Esophagus muscularis mucosa (tissue), 4 donors: ENCODE results near the gene DNAH9. TPM values are rescaled to one million over a fixed set of nuclear protein-coding genes. Genes with fewer than 3 reads are reported as not detected.

Source experiments
- DNase-seq: peaks from one replicate; pipeline ENCODE4 v3.0.0-alpha.2; 2017; ENCODE audit errors: extremely low spot score
- H3K27ac ChIP-seq, 4 donors: fragments of 200-600 bp; sonication (generic); replicated peaks in 1 of 4; 1 replicate in 3 of 4; 2 replicates in 1 of 4; pipeline ENCODE4 v1.5.1; 2016 to 2019; ENCODE audit warnings: mild to moderate bottlenecking in 1 of 4
- H3K27me3 ChIP-seq, 4 donors: fragments of 200-600 bp; sonication (generic); one replicate each; pipeline versions ENCODE4 v1.5.1 to v1.6.0; 2016 to 2019
- H3K36me3 ChIP-seq, 4 donors: fragments of 200-600 bp; sonication (generic); one replicate each; pipeline ENCODE4 v1.5.1; 2016 to 2019
- H3K4me1 ChIP-seq, 4 donors: fragments of 200-600 bp; sonication (generic); one replicate each; pipeline ENCODE4 v1.5.1; 2016 to 2019
- H3K4me3 ChIP-seq, 4 donors: fragments of 200-600 bp; sonication (generic); 1 replicate in 2 of 4; 2 replicates in 2 of 4; pipeline ENCODE4 v1.5.1; 2016 to 2019; ENCODE audit warnings: mild to moderate bottlenecking in 4 of 4, moderate library complexity in 1 of 4
- H3K9me3 ChIP-seq, 4 donors: fragments of 200-600 bp; sonication (generic); 1 replicate in 3 of 4; 2 replicates in 1 of 4; pipeline ENCODE4 v1.5.1; 2016 to 2019
- EP300 ChIP-seq: sonication (generic); formaldehyde crosslinking; IDR thresholded peaks from one replicate; pipeline ENCODE4 v1.6.1; 2017; ENCODE audit warnings: antibody characterized with exemption
- POLR2A ChIP-seq: fragments of 450-650 bp; IDR thresholded peaks from one replicate; pipeline ENCODE4 v1.6.1; 2017; ENCODE audit warnings: antibody characterized with exemption, moderate library complexity, mild to moderate bottlenecking, low read depth
- POLR2AphosphoS5 ChIP-seq, 2 donors: sonication (generic); formaldehyde crosslinking; IDR thresholded peaks; one replicate each; pipeline ENCODE4 v1.6.1; 2017; ENCODE audit warnings: antibody characterized with exemption in 2 of 2
- WGBS: methylation state at CpG from one replicate; pipeline ENCODE4 v1.1.5; 2018; 5-methylcytosine and 5-hydroxymethylcytosine counted together
- intact Hi-C: fragments of 100-400 bp; cut with DNase I; formaldehyde crosslinking; loops from one replicate; pipeline ENCODE4 v1.15.1; 2023
- total RNA-seq, 4 donors: library from RNA; depleted of rRNA; stranded (reverse); fragments of >200 nt; gene quantifications; one replicate each; pipeline versions ENCODE4 v1.1.0 to v1.2.1, GENCODE V29; 2016
- TF ChIP-seq, protein P1 (sequence below), 3 experiments: fragments of 200-600 bp in 2 of 3; fragments of 450-650 bp in 1 of 3; sonication (generic) in 2 of 3; IDR thresholded peaks; one replicate each; pipeline ENCODE4 v1.5.1; 2017 to 2019; ENCODE audit warnings: antibody characterized with exemption in 3 of 3, mild to moderate bottlenecking in 2 of 3, moderate library complexity in 1 of 3

Gene DNAH9
- total RNA-seq, 4 donors from 2014 or later, result under 0.01 to 0.92 TPM; not detected in 2

DNA sequence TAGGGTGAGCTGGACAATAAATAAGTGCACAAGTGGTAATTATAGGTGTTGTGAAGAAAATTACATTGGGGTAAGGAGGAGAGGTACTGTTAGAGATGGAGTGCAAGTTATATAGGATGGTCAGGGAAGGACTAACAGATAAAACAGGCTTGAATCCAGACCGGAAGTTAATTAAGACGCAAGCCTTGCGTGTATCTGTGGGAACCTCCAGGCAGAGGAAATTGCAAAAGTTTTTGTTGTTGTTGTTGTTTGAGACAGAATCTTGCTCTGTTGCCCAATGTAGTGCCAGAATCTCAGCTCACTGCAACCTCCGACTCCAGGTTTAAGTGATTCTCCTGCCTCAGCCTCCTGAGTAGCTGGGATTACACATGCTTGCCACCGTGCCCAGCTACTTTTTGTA, 401.4 kb downstream of the DNAH9 start:
- WGBS, result 89% methylated on average over 5 of the region's 5 CpGs
- no peak for TF ChIP-seq POLR2AphosphoS5 (IDR thresholded peaks at IDR 0.05)
- TF ChIP-seq, protein P1, sequence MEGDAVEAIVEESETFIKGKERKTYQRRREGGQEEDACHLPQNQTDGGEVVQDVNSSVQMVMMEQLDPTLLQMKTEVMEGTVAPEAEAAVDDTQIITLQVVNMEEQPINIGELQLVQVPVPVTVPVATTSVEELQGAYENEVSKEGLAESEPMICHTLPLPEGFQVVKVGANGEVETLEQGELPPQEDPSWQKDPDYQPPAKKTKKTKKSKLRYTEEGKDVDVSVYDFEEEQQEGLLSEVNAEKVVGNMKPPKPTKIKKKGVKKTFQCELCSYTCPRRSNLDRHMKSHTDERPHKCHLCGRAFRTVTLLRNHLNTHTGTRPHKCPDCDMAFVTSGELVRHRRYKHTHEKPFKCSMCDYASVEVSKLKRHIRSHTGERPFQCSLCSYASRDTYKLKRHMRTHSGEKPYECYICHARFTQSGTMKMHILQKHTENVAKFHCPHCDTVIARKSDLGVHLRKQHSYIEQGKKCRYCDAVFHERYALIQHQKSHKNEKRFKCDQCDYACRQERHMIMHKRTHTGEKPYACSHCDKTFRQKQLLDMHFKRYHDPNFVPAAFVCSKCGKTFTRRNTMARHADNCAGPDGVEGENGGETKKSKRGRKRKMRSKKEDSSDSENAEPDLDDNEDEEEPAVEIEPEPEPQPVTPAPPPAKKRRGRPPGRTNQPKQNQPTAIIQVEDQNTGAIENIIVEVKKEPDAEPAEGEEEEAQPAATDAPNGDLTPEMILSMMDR (IDR thresholded peaks at IDR 0.05), result no peak
- no peak for TF ChIP-seq POLR2A
- no peak for TF ChIP-seq EP300

DNA sequence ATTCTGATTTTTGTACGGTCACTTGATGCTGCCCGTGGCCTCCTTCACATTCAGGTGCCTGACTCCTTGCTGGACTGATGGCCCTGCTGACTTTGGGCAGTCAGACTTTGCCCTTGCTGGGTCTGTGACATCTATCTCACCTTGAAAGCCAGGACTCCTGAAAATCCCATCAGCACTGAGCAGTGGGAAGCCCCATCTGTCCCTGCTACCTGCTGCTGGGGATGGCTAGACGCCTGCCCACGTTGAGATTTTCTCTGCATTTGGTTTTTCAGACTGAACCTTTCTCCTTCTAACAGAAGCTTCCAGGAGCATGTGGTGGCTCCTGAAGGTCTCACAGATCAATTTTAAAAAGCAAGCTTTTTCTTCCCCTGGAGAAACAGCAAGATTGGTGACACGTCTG, 409.2 kb downstream of the DNAH9 start:
- intact Hi-C loops, result no loop called here
- no peaks in the 10 kb centered on the region for H3K4me1 ChIP-seq
- no peaks in the 10 kb centered on the region for H3K9me3 ChIP-seq
- no peak for DNase-seq
- H3K27me3 ChIP-seq, result peaks cover 0 to 4% (median 0%) of the 10 kb centered on the region in 4 donors
- H3K36me3 ChIP-seq, result no peaks in the 10 kb centered on the region
- H3K4me3 ChIP-seq, result no peak overlapping the region
- TF ChIP-seq, protein P1 (IDR thresholded peaks at IDR 0.05), result no peak
- TF ChIP-seq POLR2AphosphoS5 (IDR thresholded peaks at IDR 0.05) (no peak), EP300 (no peak), POLR2A (no peak)
- 85% methylated on average over 5 of the region's 5 CpGs for WGBS
- H3K27ac ChIP-seq, result no peak overlapping the region

More for the DNA sequence above, 401.4 kb downstream of the DNAH9 start:
- peaks cover 5 to 15% (median 12%) of the 10 kb centered on the region in 4 donors for H3K4me1 ChIP-seq
- no peak for DNase-seq
- intact Hi-C loops, result no loop called here
- no peak overlapping the region for H3K4me3 ChIP-seq
- H3K27ac ChIP-seq, result no peak overlapping the region
- H3K36me3 ChIP-seq, result no peaks in the 10 kb centered on the region
- no peaks in the 10 kb centered on the region for H3K27me3 ChIP-seq
- no peaks in the 10 kb centered on the region for H3K9me3 ChIP-seq
